Trophoblast cell (in vitro differentiated cells and primary cell): ENCODE measurements around the gene WWTR1.

ENCODE experiments used
- DNase-seq, 2 donors: peaks; one replicate each; pipeline ENCODE4 v3.0.0-alpha.2; 2016
- H2AFZ ChIP-seq: 2 replicates; pipeline ENCODE4 v1.6.1; 2013; ENCODE audit warnings: low read length, moderate library complexity, mild to moderate bottlenecking; ENCODE audit not compliant: insufficient read depth, poor library complexity
- H2AK5ac ChIP-seq: 2 replicates; pipeline ENCODE4 v1.6.1; 2013; ENCODE audit warnings: mild to moderate bottlenecking, low read length
- H2BK120ac ChIP-seq: 2 replicates; pipeline ENCODE4 v1.6.1; 2013; ENCODE audit warnings: low read length, mild to moderate bottlenecking, moderate library complexity; ENCODE audit not compliant: insufficient read depth, poor library complexity
- H2BK12ac ChIP-seq: 2 replicates; pipeline ENCODE4 v1.6.1; 2013; ENCODE audit warnings: mild to moderate bottlenecking, low read length, moderate library complexity
- H2BK5ac ChIP-seq: 2 replicates; pipeline ENCODE4 v1.6.1; 2013; ENCODE audit warnings: low read length, low read depth, moderate library complexity, mild to moderate bottlenecking; ENCODE audit not compliant: poor library complexity
- H3K14ac ChIP-seq: 2 replicates; pipeline ENCODE4 v1.6.1; 2013; ENCODE audit warnings: mild to moderate bottlenecking, low read length
- H3K18ac ChIP-seq: 2 replicates; pipeline ENCODE4 v1.6.1; 2013; ENCODE audit warnings: mild to moderate bottlenecking, low read length
- H3K23ac ChIP-seq: 2 replicates; pipeline ENCODE4 v1.6.1; 2013; ENCODE audit warnings: low read length
- H3K27ac ChIP-seq: 2 replicates; pipeline ENCODE4 v1.5.1; 2013; ENCODE audit warnings: low read depth, mild to moderate bottlenecking, inconsistent platforms, low read length, moderate library complexity
- H3K27me3 ChIP-seq: 2 replicates; pipeline ENCODE4 v1.6.1; 2013; ENCODE audit warnings: inconsistent platforms, mild to moderate bottlenecking, low read length, moderate library complexity; ENCODE audit not compliant: insufficient read depth
- H3K36me3 ChIP-seq, 2 experiments: 1 replicate in 1 of 2; 2 replicates in 1 of 2; pipeline ENCODE4 v1.6.1; 2013; ENCODE audit warnings: low read length in 2 of 2, mild to moderate bottlenecking in 2 of 2, moderate library complexity in 1 of 2; ENCODE audit not compliant: insufficient read depth in 2 of 2, control insufficient read depth in 1 of 2
- H3K4ac ChIP-seq: 2 replicates; pipeline ENCODE4 v1.6.1; 2013; ENCODE audit warnings: low read depth, mild to moderate bottlenecking, low read length, moderate library complexity
- H3K4me1 ChIP-seq, 2 experiments: 1 replicate in 1 of 2; 2 replicates in 1 of 2; pipeline ENCODE4 v1.6.1; 2013; ENCODE audit warnings: low read length in 2 of 2, mild to moderate bottlenecking in 2 of 2, moderate library complexity in 1 of 2; ENCODE audit not compliant: insufficient read depth in 2 of 2, control insufficient read depth in 1 of 2
- H3K4me2 ChIP-seq: 2 replicates; pipeline ENCODE4 v1.6.1; 2013; ENCODE audit warnings: inconsistent platforms, mild to moderate bottlenecking, low read length, moderate library complexity
- H3K4me3 ChIP-seq: 2 replicates; pipeline ENCODE4 v1.5.1; 2013; ENCODE audit warnings: mild to moderate bottlenecking, low read depth, low read length, inconsistent platforms
- H3K79me1 ChIP-seq: one replicate; pipeline ENCODE4 v1.6.1; 2013; ENCODE audit warnings: low read length
- H3K79me2 ChIP-seq: 2 replicates; pipeline ENCODE4 v1.6.1; 2013; ENCODE audit warnings: low read length, mild to moderate bottlenecking; ENCODE audit not compliant: control insufficient read depth, insufficient read depth, poor library complexity
- H3K9ac ChIP-seq: 2 replicates; pipeline ENCODE4 v1.6.1; 2013; ENCODE audit warnings: mild to moderate bottlenecking, low read length
- H3K9me3 ChIP-seq: 2 replicates; pipeline ENCODE4 v1.6.1; 2013; ENCODE audit warnings: low read depth, mild to moderate bottlenecking, control low read depth, inconsistent platforms, low read length; ENCODE audit not compliant: insufficient read depth
- H4K12ac ChIP-seq: 2 replicates; pipeline ENCODE4 v1.6.1; 2013; ENCODE audit warnings: low read depth, mild to moderate bottlenecking, low read length, moderate library complexity
- H4K8ac ChIP-seq: 2 replicates; pipeline ENCODE4 v1.6.1; 2013; ENCODE audit warnings: low read depth, mild to moderate bottlenecking, low read length, moderate library complexity
- H4K91ac ChIP-seq: one replicate; pipeline ENCODE4 v1.6.1; 2013; ENCODE audit warnings: low read depth, mild to moderate bottlenecking, low read length, moderate library complexity
- WGBS: extraction: QIAGEN DNeasy Blood & Tissue Kit; methylation state at CpG from one replicate; pipeline ENCODE4 v1.1.7; 2013; ENCODE audit warnings: missing lambda C conversion rate; ENCODE audit not compliant: insufficient read length, insufficient coverage; ENCODE audit errors: extremely low coverage; 5-methylcytosine and 5-hydroxymethylcytosine counted together

Gene WWTR1

GRCh38 chr3:149515249-149515648 is 142.6 kb downstream of the WWTR1 start:
- no peak overlapping the region for H3K4me3 ChIP-seq
- H3K9ac ChIP-seq: no peak overlapping the region
- no peaks in the 10 kb centered on the region for H3K27me3 ChIP-seq
- H2AFZ ChIP-seq: no peak overlapping the region
- no peak overlapping the region for H3K18ac ChIP-seq
- H2BK120ac ChIP-seq: no peak overlapping the region
- no peak overlapping the region for H3K27ac ChIP-seq
- H3K36me3 ChIP-seq: peaks cover 6 to 11% of the 10 kb centered on the region in 2 experiments
- H3K14ac ChIP-seq: no peak overlapping the region
- H3K23ac ChIP-seq: no peak overlapping the region
- H4K91ac ChIP-seq: no peak overlapping the region
- DNase-seq: no peak
- H2AK5ac ChIP-seq: no peak overlapping the region
- no peaks in the 10 kb centered on the region for H3K4me1 ChIP-seq
- H3K9me3 ChIP-seq: no peaks in the 10 kb centered on the region
- no peaks in the 10 kb centered on the region for H3K79me2 ChIP-seq
- no peak overlapping the region for H4K12ac ChIP-seq
- H4K8ac ChIP-seq: no peak overlapping the region
- H2BK12ac ChIP-seq: no peak overlapping the region
- H3K4ac ChIP-seq: no peak overlapping the region
- no peaks in the 10 kb centered on the region for H3K79me1 ChIP-seq
- no peak overlapping the region for H2BK5ac ChIP-seq
- no CpG with 5 or more reads among the region's 2 CpGs for WGBS
- no peak overlapping the region for H3K4me2 ChIP-seq

GRCh38 chr3:149514471-149514870 is 143.4 kb downstream of the WWTR1 start:
- Histone ChIP-seq H4K8ac (no peak overlapping the region), H3K79me2 (no peaks in the 10 kb centered on the region), H3K4me2 (no peak overlapping the region), H2BK12ac (no peak overlapping the region), H3K4me3 (no peak overlapping the region), H3K4ac (no peak overlapping the region), H3K23ac (no peak overlapping the region), H3K18ac (no peak overlapping the region), H3K36me3 (peaks cover 6 to 8% of the 10 kb centered on the region in 2 experiments), H3K27me3 (no peaks in the 10 kb centered on the region), H3K4me1 (peaks cover 0 to under 1% of the 10 kb centered on the region in 2 experiments), H4K12ac (no peak overlapping the region), H2AFZ (no peak overlapping the region), H2BK5ac (no peak overlapping the region), H3K9me3 (no peaks in the 10 kb centered on the region), H3K79me1 (no peaks in the 10 kb centered on the region), H3K9ac (no peak overlapping the region), H3K27ac (no peak overlapping the region), H3K14ac (no peak overlapping the region), H4K91ac (no peak overlapping the region), H2AK5ac (no peak overlapping the region), H2BK120ac (no peak overlapping the region)
- no peak for DNase-seq
- no CpG with 5 or more reads among the region's 2 CpGs for whole genome bisulfite sequencing

GRCh38 chr3:149512073-149512782 is 145.6 kb downstream of the WWTR1 start:
- no peak overlapping the region for H3K18ac ChIP-seq
- no peaks in the 10 kb centered on the region for H3K9me3 ChIP-seq
- H4K8ac ChIP-seq: no peak overlapping the region
- H3K9ac ChIP-seq: no peak overlapping the region
- H3K14ac ChIP-seq: no peak overlapping the region
- H3K4me1 ChIP-seq: peaks cover 6 to 11% of the 10 kb centered on the region in 2 experiments
- no peak overlapping the region for H4K91ac ChIP-seq
- no peaks in the 10 kb centered on the region for H3K27me3 ChIP-seq
- DNase-seq: peak; percentile 53 to 77
- no peak overlapping the region for H2AK5ac ChIP-seq
- no peak overlapping the region for H2AFZ ChIP-seq
- no CpG with 5 or more reads among the region's 9 CpGs for WGBS
- peak overlapping the region; percentile 11 for H3K4me2 ChIP-seq
- H3K27ac ChIP-seq: no peak overlapping the region
- H3K23ac ChIP-seq: no peak overlapping the region
- H3K79me2 ChIP-seq: no peaks in the 10 kb centered on the region
- H3K79me1 ChIP-seq: no peaks in the 10 kb centered on the region
- peaks cover 4% of the 10 kb centered on the region in 2 experiments for H3K36me3 ChIP-seq
- H3K4me3 ChIP-seq: no peak overlapping the region
- H2BK12ac ChIP-seq: no peak overlapping the region
- H4K12ac ChIP-seq: no peak overlapping the region
- no peak overlapping the region for H2BK120ac ChIP-seq
- no peak overlapping the region for H3K4ac ChIP-seq
- H2BK5ac ChIP-seq: no peak overlapping the region

- Histone ChIP-seq H4K12ac (no peak overlapping the region), H3K9me3 (no peaks in the 10 kb centered on the region), H3K4ac (no peak overlapping the region), H3K79me1 (no peaks in the 10 kb centered on the region), H2AK5ac (no peak overlapping the region), H3K4me2 (no peak overlapping the region), H3K4me3 (no peak overlapping the region), H2BK5ac (no peak overlapping the region), H3K18ac (no peak overlapping the region), H4K8ac (no peak overlapping the region), H2AFZ (no peak overlapping the region), H4K91ac (no peak overlapping the region), H3K9ac (no peak overlapping the region), H3K14ac (no peak overlapping the region), H3K4me1 (peaks cover 7 to 14% of the 10 kb centered on the region in 2 experiments), H2BK120ac (no peak overlapping the region), H2BK12ac (no peak overlapping the region), H3K27me3 (no peaks in the 10 kb centered on the region), H3K23ac (no peak overlapping the region), H3K36me3 (peaks cover 2% of the 10 kb centered on the region in 2 experiments), H3K79me2 (no peaks in the 10 kb centered on the region), H3K27ac (no peak overlapping the region)
- no CpG with 5 or more reads among the region's 3 CpGs for WGBS
- no peak for DNase-seq
Measured at GRCh38 chr3:149511040-149511626, 146.7 kb downstream of the WWTR1 start.
